ENCODE data around the gene RGS18.

DNA sequence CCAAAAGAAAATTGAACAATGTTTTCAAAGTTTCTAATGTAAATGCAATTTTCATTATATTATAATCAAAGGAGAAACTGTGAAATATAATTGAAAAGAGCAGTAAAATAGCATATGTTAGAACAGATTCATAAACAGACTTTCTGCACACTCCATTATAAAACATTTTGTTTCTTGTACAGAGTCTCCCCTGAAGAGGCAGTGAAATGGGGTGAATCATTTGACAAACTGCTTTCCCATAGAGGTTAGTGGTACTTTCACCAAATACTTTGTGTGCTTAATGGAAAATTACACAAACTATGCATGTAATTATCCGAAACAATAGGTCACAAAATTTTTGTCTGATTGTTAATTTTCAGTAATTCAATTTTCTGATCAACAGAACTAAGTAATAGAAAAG lies 1.9 kb downstream of the RGS18 start:
- TF ChIP-seq, protein P1, sequence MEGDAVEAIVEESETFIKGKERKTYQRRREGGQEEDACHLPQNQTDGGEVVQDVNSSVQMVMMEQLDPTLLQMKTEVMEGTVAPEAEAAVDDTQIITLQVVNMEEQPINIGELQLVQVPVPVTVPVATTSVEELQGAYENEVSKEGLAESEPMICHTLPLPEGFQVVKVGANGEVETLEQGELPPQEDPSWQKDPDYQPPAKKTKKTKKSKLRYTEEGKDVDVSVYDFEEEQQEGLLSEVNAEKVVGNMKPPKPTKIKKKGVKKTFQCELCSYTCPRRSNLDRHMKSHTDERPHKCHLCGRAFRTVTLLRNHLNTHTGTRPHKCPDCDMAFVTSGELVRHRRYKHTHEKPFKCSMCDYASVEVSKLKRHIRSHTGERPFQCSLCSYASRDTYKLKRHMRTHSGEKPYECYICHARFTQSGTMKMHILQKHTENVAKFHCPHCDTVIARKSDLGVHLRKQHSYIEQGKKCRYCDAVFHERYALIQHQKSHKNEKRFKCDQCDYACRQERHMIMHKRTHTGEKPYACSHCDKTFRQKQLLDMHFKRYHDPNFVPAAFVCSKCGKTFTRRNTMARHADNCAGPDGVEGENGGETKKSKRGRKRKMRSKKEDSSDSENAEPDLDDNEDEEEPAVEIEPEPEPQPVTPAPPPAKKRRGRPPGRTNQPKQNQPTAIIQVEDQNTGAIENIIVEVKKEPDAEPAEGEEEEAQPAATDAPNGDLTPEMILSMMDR (IDR thresholded peaks at IDR 0.05; ENCODE audit: low read depth, low read length), result no peak
- TF ChIP-seq, protein P2, sequence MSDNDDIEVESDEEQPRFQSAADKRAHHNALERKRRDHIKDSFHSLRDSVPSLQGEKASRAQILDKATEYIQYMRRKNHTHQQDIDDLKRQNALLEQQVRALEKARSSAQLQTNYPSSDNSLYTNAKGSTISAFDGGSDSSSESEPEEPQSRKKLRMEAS (IDR thresholded peaks at IDR 0.05; ENCODE audit: low read depth, low read length), result no peak
- no peak for TF ChIP-seq POLR2A (IDR thresholded peaks at IDR 0.05; ENCODE audit: extremely low read depth, insufficient read length)
- no peak for TF ChIP-seq MYC (IDR thresholded peaks at IDR 0.05; ENCODE audit: low read depth, low read length)
